Measurements from ENCODE around the gene SDK1. TPM values are rescaled to one million over a fixed set of nuclear protein-coding genes. Genes with fewer than 3 reads are reported as not detected.

Gene SDK1
- total and polyA plus RNA-seq, 2 donors (not counting 3 experiments of a cell fraction or from before 2014, with no cell fraction given): 1.6 to 3.9 TPM

- no peaks in the 10 kb centered on the region for H4K20me1 ChIP-seq (replicated peaks; ENCODE audit: control insufficient read depth, extremely low read depth, insufficient read depth, low read length)
- no peaks in the 10 kb centered on the region for H3K79me2 ChIP-seq (ENCODE audit: control insufficient read depth, insufficient read depth, low read length)
- intact Hi-C loops (cut with micrococcal nuclease): no loop called here
- ChIA-PET CTCF (no interaction called here), POLR2A (no interaction called here)
- H3K9me1 ChIP-seq (replicated peaks; ENCODE audit: control insufficient read depth, extremely low read depth, insufficient read depth, low read length): no peaks in the 10 kb centered on the region
- H3K9ac ChIP-seq (replicated peaks; ENCODE audit: extremely low read depth, insufficient read depth, low read length): no peak overlapping the region
- H3K4me1 ChIP-seq (ENCODE audit: control insufficient read depth, extremely low read depth, insufficient read depth, low read length): no peaks in the 10 kb centered on the region
- no peaks in the 10 kb centered on the region for H3K27me3 ChIP-seq (ENCODE audit: control insufficient read depth in 2 of 2, insufficient read depth in 2 of 2, low read length in 2 of 2)
- dilution Hi-C loops (cut with MboI; ENCODE audit: extremely low pct_ligation_motif_present, low sequenced_read_pairs): no loop called here
- DNase-seq (ENCODE audit: low read depth, low spot score): no peak
- H3K4me2 ChIP-seq (ENCODE audit: insufficient read depth, low read length): no peak overlapping the region
- no peak overlapping the region for H3K27ac ChIP-seq (ENCODE audit: insufficient read depth, low read depth, low read length)
- H3K4me3 ChIP-seq (replicated peaks in 1 of 3; ENCODE audit: insufficient read depth in 1 of 3, low read depth in 1 of 3, low read length in 3 of 3): no peak overlapping the region
- TF ChIP-seq EZH2 (IDR thresholded peaks at IDR 0.05; ENCODE audit: borderline replicate concordance, low read depth, low read length, severe bottlenecking) (no peak), MYC (IDR thresholded peaks at IDR 0.05; ENCODE audit: low read depth, low read length) (no peak), MAX (IDR thresholded peaks at IDR 0.05; ENCODE audit: insufficient read depth, insufficient read length) (no peak), CTCF (IDR thresholded peaks at IDR 0.05; ENCODE audit: extremely low read depth in 1 of 2, insufficient read depth in 1 of 2, low read depth in 1 of 2, low read length in 2 of 2) (no peak), FOS (IDR thresholded peaks at IDR 0.05; ENCODE audit: borderline replicate concordance, insufficient read depth, low read length) (no peak)
- H3K9me3 ChIP-seq (replicated peaks; ENCODE audit: control insufficient read depth, insufficient read depth, low read length): no peaks in the 10 kb centered on the region
- no TSS peak for BruUV-seq (replicated peaks)
- H2AFZ ChIP-seq (ENCODE audit: low read depth, low read length): no peak overlapping the region
- FAIRE-seq: no peak
- no peaks in the 10 kb centered on the region for H3K36me3 ChIP-seq (ENCODE audit: control insufficient read depth in 2 of 2, extremely low read depth in 1 of 2, insufficient read depth in 2 of 2, low read length in 2 of 2)
Observed at GRCh38 chr7:4108951-4109350, 807.9 kb downstream of the SDK1 start.

GRCh38 chr7:4109481-4110110 lies 808.5 kb downstream of the SDK1 start:
- dilution Hi-C loops (cut with MboI; ENCODE audit: extremely low pct_ligation_motif_present, low sequenced_read_pairs): no loop called here
- intact Hi-C loops (cut with micrococcal nuclease): no loop called here
- no peaks in the 10 kb centered on the region for H3K79me2 ChIP-seq (ENCODE audit: control insufficient read depth, insufficient read depth, low read length)
- H2AFZ ChIP-seq (ENCODE audit: low read depth, low read length): no peak overlapping the region
- POLR2A ChIA-PET: no interaction called here
- no peak overlapping the region for H3K27ac ChIP-seq (ENCODE audit: insufficient read depth, low read depth, low read length)
- no peak overlapping the region for H3K4me3 ChIP-seq (replicated peaks in 1 of 3; ENCODE audit: insufficient read depth in 1 of 3, low read depth in 1 of 3, low read length in 3 of 3)
- no peaks in the 10 kb centered on the region for H3K4me1 ChIP-seq (ENCODE audit: control insufficient read depth, extremely low read depth, insufficient read depth, low read length)
- no peaks in the 10 kb centered on the region for H3K9me3 ChIP-seq (replicated peaks; ENCODE audit: control insufficient read depth, insufficient read depth, low read length)
- no TSS peak for BruUV-seq (replicated peaks)
- no peak overlapping the region for H3K9ac ChIP-seq (replicated peaks; ENCODE audit: extremely low read depth, insufficient read depth, low read length)
- no peak overlapping the region for H3K4me2 ChIP-seq (ENCODE audit: insufficient read depth, low read length)
- FAIRE-seq: no peak
- no peaks in the 10 kb centered on the region for H3K27me3 ChIP-seq (ENCODE audit: control insufficient read depth in 2 of 2, insufficient read depth in 2 of 2, low read length in 2 of 2)
- no peaks in the 10 kb centered on the region for H4K20me1 ChIP-seq (replicated peaks; ENCODE audit: control insufficient read depth, extremely low read depth, insufficient read depth, low read length)
- TF ChIP-seq FOS (IDR thresholded peaks at IDR 0.05; ENCODE audit: borderline replicate concordance, insufficient read depth, low read length): no peak
- TF ChIP-seq MAX (IDR thresholded peaks at IDR 0.05; ENCODE audit: insufficient read depth, insufficient read length): no peak
- TF ChIP-seq CTCF (IDR thresholded peaks at IDR 0.05; ENCODE audit: extremely low read depth in 1 of 2, insufficient read depth in 1 of 2, low read depth in 1 of 2, low read length in 2 of 2): no peak
- TF ChIP-seq MYC (IDR thresholded peaks at IDR 0.05; ENCODE audit: low read depth, low read length): no peak
- TF ChIP-seq EZH2 (IDR thresholded peaks at IDR 0.05; ENCODE audit: borderline replicate concordance, low read depth, low read length, severe bottlenecking): no peak
- TF ChIP-seq POLR2A (IDR thresholded peaks at IDR 0.05; ENCODE audit: low read depth, low read length): no peak
- TF ChIP-seq POLR2AphosphoS5 (IDR thresholded peaks at IDR 0.05; ENCODE audit: insufficient read depth, low read depth, low read length): no peak
- TF ChIP-seq GATA2 (IDR thresholded peaks at IDR 0.05; ENCODE audit: insufficient read depth, insufficient read length, low read depth, low read length): no peak
- no peak for TF ChIP-seq JUN (IDR thresholded peaks at IDR 0.05; ENCODE audit: borderline replicate concordance, insufficient read depth, insufficient read length, low read depth)
- H3K36me3 ChIP-seq (ENCODE audit: control insufficient read depth in 2 of 2, extremely low read depth in 1 of 2, insufficient read depth in 2 of 2, low read length in 2 of 2): no peaks in the 10 kb centered on the region
- CTCF ChIA-PET: no interaction called here
- DNase-seq (ENCODE audit: low read depth, low spot score): no peak
- no peaks in the 10 kb centered on the region for H3K9me1 ChIP-seq (replicated peaks; ENCODE audit: control insufficient read depth, extremely low read depth, insufficient read depth, low read length)

Data from endothelial cell of umbilical vein (primary cell).